GM12872 (cell line): Measurements from ENCODE around the gene KLHDC4.

Experiments
- TF ChIP-seq, protein P1 (sequence below): IDR thresholded peaks from 3 replicates; pipeline ENCODE4 v1.5.1; 2011; ENCODE audit warnings: low read depth, mild to moderate bottlenecking, low read length, moderate library complexity; ENCODE audit not compliant: insufficient read depth

Gene KLHDC4

DNA sequence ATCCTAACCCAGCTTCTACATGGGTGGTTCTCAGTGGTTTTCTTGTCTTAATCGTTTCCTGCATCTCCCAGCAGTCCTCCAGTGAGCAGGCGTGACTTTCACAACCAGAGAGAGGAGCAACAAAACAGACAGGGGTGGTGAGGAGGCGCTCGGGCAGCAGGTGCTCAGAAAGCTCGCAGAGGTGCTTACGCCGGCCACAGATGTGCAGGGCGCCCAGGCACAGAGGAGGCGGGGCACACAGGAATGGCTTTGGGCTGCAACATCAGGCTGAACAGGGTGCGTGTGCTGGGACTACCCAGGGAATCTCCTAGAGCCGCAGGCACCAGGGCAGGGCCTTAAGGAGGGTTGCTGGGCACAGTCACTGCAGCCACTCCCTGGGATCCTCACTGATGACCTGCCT, 32.6 kb downstream of the KLHDC4 start:
- TF ChIP-seq, protein P1, sequence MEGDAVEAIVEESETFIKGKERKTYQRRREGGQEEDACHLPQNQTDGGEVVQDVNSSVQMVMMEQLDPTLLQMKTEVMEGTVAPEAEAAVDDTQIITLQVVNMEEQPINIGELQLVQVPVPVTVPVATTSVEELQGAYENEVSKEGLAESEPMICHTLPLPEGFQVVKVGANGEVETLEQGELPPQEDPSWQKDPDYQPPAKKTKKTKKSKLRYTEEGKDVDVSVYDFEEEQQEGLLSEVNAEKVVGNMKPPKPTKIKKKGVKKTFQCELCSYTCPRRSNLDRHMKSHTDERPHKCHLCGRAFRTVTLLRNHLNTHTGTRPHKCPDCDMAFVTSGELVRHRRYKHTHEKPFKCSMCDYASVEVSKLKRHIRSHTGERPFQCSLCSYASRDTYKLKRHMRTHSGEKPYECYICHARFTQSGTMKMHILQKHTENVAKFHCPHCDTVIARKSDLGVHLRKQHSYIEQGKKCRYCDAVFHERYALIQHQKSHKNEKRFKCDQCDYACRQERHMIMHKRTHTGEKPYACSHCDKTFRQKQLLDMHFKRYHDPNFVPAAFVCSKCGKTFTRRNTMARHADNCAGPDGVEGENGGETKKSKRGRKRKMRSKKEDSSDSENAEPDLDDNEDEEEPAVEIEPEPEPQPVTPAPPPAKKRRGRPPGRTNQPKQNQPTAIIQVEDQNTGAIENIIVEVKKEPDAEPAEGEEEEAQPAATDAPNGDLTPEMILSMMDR, result no peak

DNA sequence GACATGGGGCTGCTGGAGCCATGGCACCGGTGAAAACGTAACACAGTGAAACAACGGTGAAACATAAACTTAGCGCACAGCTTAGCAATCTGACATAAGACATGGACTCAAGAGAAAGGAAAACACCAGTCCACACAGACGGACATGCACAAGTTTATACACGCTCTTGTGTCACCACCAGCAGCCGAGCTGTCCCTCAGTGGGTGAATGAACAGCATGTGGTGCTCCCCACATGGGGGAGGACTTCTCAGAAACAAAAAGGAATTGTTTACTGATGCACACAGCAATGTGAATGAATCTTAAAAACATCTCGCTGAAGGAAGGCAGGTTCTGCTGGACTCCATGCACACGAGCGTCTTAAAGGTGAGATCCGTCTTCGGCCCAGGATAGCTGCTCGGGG, 34.2 kb downstream of the KLHDC4 start:
- TF ChIP-seq, protein P1, result no peak

DNA sequence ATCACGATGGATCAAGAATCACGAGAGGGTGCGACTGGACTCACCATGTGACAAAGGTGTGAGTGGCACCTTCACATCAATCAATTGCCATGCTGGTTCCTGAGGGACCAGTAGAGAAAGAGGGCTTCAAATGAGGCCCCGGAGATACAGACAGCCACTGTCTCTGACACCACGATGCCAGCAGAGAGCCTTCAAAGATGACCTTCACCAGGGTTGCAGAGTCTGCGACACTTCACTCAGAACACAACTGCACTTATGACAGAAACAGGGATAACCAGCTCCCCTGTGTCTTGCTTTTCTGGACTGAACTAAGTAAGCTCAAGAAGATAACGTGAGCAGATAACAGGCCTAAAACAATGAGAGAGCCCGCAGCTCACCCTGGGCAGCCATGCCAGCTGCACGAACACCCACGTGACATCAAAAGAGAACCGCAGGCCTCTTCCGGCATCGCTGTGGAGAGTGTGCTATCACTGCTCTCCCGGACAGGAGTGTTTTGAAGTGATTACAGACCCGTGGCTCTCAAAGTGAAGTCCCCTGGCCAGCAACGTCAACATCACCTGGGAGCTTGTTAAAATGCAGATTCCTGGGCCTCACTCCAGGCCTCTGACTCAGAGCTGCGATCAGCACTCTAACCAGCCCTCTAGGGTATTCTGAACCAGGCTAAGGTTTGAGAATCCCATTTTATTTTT, 36.4 kb downstream of the KLHDC4 start:
- TF ChIP-seq, protein P1, result no peak

DNA sequence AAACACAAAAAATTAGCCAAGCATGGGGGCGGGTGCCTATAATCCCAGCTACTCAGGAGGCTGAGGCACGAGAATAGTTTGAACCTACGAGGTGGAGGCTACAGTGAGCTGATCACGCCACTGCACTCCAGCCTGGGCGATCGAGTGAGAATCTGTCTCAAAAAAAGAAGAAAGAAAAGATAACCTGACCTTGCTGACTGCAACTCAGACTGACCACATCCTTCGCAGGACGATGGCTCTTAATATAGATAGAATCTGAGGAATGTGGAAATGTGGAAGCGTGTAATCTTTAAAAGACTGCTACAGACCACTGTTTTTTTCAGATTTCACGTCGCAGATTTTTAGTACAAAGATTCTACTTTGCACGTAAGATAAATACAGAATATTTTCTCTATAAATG, 37.8 kb downstream of the KLHDC4 start:
- TF ChIP-seq, protein P1, result no peak

DNA sequence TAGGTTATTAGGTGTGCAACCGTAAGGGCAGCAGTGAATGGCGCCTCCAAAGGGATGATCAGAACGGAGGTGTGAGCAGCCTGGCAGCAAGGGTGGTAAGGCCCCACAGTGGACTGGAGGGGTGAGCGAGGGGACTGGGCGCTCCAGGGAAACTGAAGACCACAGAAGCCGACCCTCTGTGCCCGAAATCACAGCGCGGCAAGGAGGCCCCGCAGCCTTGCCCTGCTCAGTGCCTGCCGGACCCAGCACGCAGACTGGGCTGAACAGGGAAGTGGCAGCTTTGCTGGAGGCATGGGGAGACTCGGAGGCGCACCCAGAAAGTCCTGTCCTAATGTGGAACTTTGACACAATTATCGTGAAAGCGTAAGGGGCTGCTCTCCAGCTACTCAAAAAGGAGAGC, 38.4 kb downstream of the KLHDC4 start:
- TF ChIP-seq, protein P1, result no peak

DNA sequence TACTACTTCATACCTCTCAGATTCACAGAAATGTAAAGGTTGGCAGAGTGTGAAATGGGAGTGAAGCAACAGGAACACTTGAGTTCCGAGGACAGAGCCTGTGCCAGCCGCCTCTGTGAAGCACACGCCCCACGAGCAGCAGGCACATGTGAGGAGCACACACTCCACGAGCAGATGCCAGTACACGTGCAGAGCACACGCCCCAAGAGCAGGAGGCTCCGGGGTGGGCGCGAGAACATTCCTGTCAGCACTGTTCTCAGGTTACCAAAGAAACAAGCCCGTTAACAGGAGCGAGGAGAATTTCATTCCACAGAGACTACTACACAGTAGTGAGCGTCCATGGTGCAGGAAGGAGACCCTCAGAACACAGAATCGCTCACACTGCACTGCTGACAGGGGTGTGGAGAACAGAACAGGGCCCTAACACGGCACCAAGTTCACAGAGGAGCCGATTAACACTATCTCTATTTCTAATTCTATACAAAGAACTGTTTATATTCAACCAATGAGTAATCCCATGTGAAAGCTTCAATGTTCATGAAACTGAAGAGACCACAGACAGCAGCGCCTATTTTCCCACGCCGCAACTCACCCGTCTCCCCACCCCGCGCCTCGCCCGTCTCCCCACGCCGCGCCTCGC, 40.1 kb downstream of the KLHDC4 start:
- TF ChIP-seq, protein P1, result no peak

DNA sequence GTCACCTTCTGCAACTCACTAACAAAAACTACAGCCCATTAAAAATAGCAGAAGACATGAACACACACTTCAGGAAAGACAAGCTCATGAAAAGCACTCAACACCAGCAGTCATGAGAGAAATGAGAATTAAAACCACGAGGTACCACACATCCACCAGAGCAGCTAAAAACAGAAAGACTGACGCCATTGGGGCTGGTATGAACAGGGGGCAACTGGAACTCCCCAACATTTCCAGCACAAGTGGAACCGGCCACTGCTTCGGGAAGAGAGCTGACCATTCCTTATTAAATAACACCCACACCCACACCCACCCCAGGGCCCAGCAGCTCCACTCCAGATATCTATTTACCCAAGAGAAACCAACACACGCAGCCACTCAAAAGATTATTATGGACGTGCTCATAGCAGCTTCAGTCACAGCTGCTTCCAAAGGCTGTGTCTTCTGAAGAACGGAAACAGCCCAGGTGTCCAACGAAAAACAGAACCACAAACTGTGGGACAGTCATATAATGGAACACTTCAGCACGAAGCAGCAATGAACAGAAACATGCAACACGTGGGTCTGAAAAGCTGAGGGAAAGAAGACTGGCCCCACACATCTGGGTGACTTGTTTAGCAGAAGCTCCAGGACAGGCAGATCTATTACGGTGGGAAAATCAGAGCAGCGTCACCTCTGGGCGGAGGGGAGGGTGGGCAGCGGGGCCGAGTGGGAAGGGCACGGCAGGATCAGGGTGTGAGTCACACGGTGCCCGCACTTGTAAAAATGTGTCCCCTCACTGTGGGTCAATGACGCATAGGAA, 41.1 kb downstream of the KLHDC4 start:
- TF ChIP-seq, protein P1, result no peak
